ENCODE results near the gene PADI1.

PADI1 gene

DNA sequence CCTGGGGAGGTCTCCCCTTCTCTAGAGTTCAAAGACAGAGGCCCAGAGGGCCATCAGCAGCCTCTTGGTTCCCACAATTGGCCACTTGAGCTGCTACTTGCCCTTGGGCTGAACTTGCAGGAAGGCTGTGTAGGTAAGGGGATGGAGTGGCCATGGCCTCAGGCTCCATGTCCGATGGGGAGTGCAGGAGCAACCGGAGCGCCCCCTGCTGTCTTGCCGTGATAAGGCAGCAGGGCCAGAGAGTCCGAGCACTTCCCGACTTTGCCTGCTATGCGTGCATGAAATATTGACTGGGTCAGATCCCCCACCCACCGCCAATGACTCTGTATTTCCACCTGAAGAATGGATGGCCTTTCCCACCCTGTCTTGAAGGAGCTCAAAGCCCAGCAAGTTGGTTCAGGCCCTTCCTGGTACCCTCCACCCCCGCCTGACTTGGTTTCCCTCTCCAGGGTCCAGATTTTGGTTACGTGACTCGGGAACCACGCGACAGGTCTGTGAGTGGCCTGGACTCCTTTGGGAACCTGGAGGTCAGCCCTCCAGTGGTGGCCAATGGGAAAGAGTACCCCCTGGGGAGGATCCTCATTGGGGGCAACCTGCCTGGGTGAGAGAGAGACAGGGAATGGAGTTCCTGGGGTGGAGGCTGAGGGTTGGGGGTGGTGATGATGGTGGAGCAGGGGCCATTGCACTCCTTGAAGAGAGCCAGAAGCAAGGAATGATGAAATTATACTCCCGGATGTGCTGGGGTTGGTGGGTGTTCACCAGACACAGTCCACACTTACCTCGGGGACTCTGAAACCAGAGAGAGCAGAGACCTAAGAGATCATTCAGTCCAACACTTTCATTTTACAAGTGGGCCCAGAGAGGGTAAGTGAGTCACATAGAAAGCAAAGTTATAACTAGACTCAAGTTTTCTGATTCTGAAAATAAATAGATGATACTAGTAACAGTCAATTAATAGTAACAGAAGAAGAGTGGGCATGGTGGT is 69.5 kb downstream of the PADI1 start:
- peak; percentile 61 to 76 (median 65) for DNase-seq

GRCh38 chr1:17276568-17276967 is 71.6 kb downstream of the PADI1 start:
- DNase-seq, result peak; percentile 42 to 60 (median 47)

- no peak for DNase-seq
Observed at GRCh38 chr1:17277511-17278159, 72.7 kb downstream of the PADI1 start.

GRCh38 chr1:17278996-17279830 is 74.3 kb downstream of the PADI1 start:
- no peak for DNase-seq

- no peak for DNase-seq
Observed at GRCh38 chr1:17280436-17280835, 75.5 kb downstream of the PADI1 start.

- no peak for DNase-seq
Observed at GRCh38 chr1:17280894-17281293, 76.0 kb downstream of the PADI1 start.

DNA sequence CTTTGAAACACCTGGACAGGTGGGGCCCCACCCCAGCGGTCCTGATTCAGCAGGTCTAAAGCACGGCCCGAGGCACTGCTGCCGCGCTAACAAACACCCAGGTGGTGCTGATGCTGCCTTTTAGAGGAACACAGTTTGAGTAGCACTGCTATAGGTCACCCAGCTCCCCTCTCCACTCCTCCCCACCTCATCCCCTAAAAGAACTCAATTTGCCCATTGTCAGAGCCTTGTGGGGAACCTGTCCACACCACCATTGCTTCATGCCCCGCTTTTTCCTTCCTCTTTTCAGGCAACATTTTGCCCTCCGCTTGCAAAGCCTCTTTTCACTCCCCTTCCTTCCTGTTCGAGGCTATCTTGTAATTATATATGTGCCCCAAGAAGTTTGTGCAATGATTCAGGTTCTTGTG is 76.8 kb downstream of the PADI1 start:
- DNase-seq, result peak; percentile 55 to 65 (median 64)

DNA sequence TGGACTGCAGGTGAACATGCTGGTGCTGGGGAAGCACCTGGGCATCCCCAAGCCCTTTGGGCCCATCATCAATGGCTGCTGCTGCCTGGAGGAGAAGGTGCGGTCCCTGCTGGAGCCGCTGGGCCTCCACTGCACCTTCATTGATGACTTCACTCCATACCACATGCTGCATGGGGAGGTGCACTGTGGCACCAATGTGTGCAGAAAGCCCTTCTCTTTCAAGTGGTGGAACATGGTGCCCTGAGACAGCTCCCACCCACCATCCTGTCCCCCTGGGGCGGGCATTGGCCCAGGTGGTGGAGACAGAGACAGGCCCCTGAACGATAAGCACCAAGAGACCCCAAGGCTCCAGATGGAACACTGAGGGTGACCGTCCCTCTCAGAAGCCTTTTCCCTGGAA is 77.9 kb downstream of the PADI1 start:
- no peak for DNase-seq

DNA sequence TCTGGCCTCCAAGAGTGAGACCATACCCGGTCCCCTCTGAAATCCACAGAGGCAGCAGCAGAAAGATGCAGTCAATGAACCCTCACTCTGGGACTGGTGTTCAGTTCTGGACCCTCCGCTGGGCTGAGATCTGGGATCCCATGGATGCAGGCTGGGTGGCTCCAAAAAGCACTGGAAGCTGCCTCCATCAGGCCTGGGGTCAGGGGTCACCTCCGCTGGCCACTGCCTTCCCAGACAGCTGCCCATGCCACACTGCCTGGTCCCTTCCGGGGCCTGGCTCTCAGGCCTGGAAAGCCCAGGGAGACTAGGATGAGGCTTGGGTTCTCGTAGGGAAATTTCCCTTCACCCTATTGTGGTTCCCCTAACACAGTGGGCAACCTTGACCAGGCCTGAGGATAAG is 81.7 kb downstream of the PADI1 start:
- no peak for DNase-seq

GRCh38 chr1:17287130-17287776 is 82.3 kb downstream of the PADI1 start:
- DNase-seq, result peak; percentile 60 to 73 (median 66)

GRCh38 chr1:17289721-17290120 is 84.8 kb downstream of the PADI1 start:
- DNase-seq, result no peak

DNA sequence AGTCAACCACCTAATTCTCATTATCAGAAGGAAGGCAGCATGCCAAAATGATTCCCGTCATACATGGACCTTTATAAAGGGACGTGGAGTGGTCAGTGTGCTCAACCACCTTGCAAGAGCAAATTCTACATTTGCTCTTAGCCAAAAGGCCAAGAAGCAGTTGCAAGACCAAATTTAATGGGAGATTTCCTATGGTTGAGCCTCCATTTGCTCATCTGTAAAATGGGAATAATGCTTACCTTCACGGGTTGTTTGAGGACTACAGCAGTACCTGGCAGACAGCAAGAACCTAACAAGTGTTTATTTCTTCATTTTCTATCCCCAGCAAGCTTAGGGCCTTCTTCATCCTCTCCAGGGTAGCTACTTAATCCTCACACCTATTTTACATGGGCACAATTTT is 85.6 kb downstream of the PADI1 start:
- no peak for DNase-seq

GRCh38 chr1:17292299-17293160 is 87.6 kb downstream of the PADI1 start:
- no peak for DNase-seq

GRCh38 chr1:17293681-17294425 is 88.9 kb downstream of the PADI1 start:
- no peak for DNase-seq

- DNase-seq, result peak in 1 of 3 donors; percentile 23
Observed at GRCh38 chr1:17295292-17295691, 90.4 kb downstream of the PADI1 start.

Data from suppressor macrophage treated with lipopolysaccharide for 1 hour (primary cell).